NCI-H128 (cell line): ENCODE measurements around the gene ADGRL2.

Experiments
- DNase-seq: peaks from one replicate; lab custom pipeline; 2025; ENCODE audit not compliant: unreplicated experiment; lab: John Stamatoyannopoulos, UW

The ADGRL2 gene

GRCh38 chr1:81805537-81806431, 5.0 kb downstream of the ADGRL2 start:
- DNase-seq, result no peak

GRCh38 chr1:81806432-81806770, 5.7 kb downstream of the ADGRL2 start:
- no peak for DNase-seq

- DNase-seq, result no peak
These were observed 8.0 kb downstream of the ADGRL2 start for GRCh38 chr1:81808760-81809159.

- DNase-seq, result no peak
These were observed 9.1 kb downstream of the ADGRL2 start for GRCh38 chr1:81809808-81810207.

- no peak for DNase-seq
These were observed 11.1 kb downstream of the ADGRL2 start for GRCh38 chr1:81811757-81812371.

- no peak for DNase-seq
These were observed 12.0 kb downstream of the ADGRL2 start for GRCh38 chr1:81812712-81813111.

GRCh38 chr1:81813691-81814090, 13.0 kb downstream of the ADGRL2 start:
- no peak for DNase-seq

- DNase-seq, result no peak
These were observed 18.9 kb downstream of the ADGRL2 start for GRCh38 chr1:81819613-81820012.

- DNase-seq, result no peak
These were observed 20.0 kb downstream of the ADGRL2 start for GRCh38 chr1:81820765-81821164.

GRCh38 chr1:81823082-81823481, 22.3 kb downstream of the ADGRL2 start:
- no peak for DNase-seq

- DNase-seq, result no peak
These were observed 24.0 kb downstream of the ADGRL2 start for GRCh38 chr1:81824759-81825158.

GRCh38 chr1:81827942-81828341, 27.2 kb downstream of the ADGRL2 start:
- DNase-seq, result no peak

- no peak for DNase-seq
These were observed 31.8 kb downstream of the ADGRL2 start for GRCh38 chr1:81832573-81832972.

- no peak for DNase-seq
These were observed 33.0 kb downstream of the ADGRL2 start for GRCh38 chr1:81833722-81834121.

- DNase-seq, result no peak
These were observed 33.5 kb downstream of the ADGRL2 start for GRCh38 chr1:81834268-81834667.

GRCh38 chr1:81834921-81835698, 34.4 kb downstream of the ADGRL2 start:
- no peak for DNase-seq

GRCh38 chr1:81836007-81836626, 35.4 kb downstream of the ADGRL2 start:
- no peak for DNase-seq

GRCh38 chr1:81838600-81839218, 38.0 kb downstream of the ADGRL2 start:
- DNase-seq, result no peak

- no peak for DNase-seq
These were observed 40.1 kb downstream of the ADGRL2 start for GRCh38 chr1:81840805-81841204.

- no peak for DNase-seq
These were observed 41.1 kb downstream of the ADGRL2 start for GRCh38 chr1:81841795-81842194.

- DNase-seq, result no peak
These were observed 43.7 kb downstream of the ADGRL2 start for GRCh38 chr1:81844477-81844876.
